Tibial nerve (tissue), 4 donors: ENCODE results near the gene CD6.

Source experiments
- CTCF ChIP-seq, 5 experiments: fragments of 200-600 bp in 3 of 5; fragments of 450-650 bp in 2 of 5; sonication (generic) in 3 of 5; IDR thresholded peaks; one replicate each; pipeline ENCODE4 v1.5.1; 2016 to 2019; ENCODE audit warnings: antibody characterized with exemption in 5 of 5, mild to moderate bottlenecking in 3 of 5, moderate library complexity in 2 of 5
- EP300 ChIP-seq, 2 donors: sonication (generic); formaldehyde crosslinking; IDR thresholded peaks; one replicate each; pipeline ENCODE4 v1.6.1; 2017; ENCODE audit warnings: antibody characterized with exemption in 2 of 2, mild to moderate bottlenecking in 1 of 2

GRCh38 chr11:61041755-61042518 lies 70.5 kb downstream of the CD6 start:
- TF ChIP-seq CTCF (IDR thresholded peaks at IDR 0.05) (no peak), EP300 (IDR thresholded peaks at IDR 0.05) (no peak)
